GM18508 (cell line): ENCODE measurements around the gene ITPRIPL1.

Experiments used
- ATAC-seq: cut with Tn5 transposase; IDR thresholded peaks from one replicate; pipeline ENCODE4 v1.9.1; 2021; ENCODE audit warnings: moderate number of reproducible peaks; ENCODE audit not compliant: insufficient read depth, unreplicated experiment

ITPRIPL1 gene

DNA sequence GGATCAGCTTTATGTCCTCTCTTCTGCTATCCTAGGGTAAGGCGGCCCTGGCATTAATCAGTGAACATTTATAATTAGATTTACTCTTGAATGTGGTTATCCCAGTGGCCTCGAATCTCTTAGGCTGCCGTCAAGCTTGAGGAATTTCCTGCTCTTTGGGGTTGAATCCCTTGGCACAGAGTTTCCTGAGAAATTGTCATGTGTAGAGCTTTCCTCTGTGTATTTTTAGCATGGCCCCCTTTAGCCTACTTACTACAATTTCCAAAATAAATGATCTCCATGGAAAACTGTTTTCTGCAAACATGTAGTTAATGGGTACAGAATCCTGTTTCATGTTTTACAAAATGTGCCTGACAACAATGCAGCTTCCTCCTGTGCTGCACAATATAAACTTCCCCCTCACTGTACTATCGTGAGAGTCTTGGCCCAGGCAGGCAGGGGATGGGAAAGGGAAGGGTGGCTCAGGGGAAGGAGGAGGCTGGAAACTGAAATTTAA is 28.5 kb downstream of the ITPRIPL1 start:
- no peak for ATAC-seq

DNA sequence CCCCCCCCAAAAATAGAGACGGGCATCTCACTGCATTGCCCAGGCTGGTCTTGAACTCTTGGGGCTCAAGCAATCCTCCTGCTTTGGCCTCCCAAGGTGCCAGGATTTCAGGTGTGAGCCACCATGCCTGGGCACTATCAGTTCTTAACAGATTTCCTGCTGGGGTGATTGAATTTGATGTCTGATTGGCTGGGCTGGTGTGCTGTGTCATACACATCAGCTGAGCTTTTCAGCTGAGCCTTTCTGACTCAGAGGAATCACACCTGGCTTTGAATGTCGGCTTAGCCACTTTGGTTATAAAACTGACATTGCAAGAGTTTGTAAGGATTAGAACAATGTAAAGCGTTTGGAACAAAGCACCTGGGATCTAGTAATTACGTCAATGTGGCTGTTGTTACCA is 29.4 kb downstream of the ITPRIPL1 start:
- no peak for ATAC-seq

DNA sequence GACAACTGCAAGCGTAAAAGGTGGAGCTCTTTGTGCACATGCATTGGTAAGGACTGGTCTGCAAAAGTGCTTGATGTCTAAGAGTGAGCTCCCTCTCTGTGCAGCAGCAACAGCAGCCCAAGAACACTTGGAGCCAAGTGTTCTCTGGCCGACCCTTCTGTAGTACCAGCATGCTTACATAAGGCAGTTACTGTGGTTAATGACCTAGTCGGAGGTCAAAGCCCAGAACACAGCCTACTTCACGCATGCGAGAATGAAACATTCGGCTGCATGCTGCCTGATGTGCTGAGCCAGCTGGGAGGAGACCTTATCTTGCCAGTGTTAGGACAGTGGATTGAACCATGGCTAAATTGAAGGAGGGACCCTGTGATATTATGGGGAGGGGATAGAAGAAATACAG is 31.8 kb downstream of the ITPRIPL1 start:
- ATAC-seq: no peak

DNA sequence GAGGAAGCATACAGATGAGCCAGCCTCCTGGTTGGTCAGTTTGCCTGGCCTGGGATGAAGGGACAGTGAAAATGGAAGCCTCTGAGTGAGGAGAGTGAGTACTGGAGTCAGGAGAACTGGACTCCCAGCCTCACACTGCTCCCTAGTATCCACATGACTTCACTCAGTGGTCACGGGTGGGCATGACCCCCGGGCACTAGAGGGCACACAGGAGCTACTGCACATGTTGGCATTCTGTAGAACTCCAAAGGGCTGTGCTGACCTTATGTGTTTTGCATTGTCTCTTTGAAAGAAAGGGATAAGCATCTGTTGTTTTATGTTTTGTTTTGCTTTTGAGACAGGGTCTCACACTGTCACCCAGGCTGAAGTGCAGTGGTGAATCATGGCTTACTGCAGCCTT is 34.2 kb downstream of the ITPRIPL1 start:
- ATAC-seq: no peak

DNA sequence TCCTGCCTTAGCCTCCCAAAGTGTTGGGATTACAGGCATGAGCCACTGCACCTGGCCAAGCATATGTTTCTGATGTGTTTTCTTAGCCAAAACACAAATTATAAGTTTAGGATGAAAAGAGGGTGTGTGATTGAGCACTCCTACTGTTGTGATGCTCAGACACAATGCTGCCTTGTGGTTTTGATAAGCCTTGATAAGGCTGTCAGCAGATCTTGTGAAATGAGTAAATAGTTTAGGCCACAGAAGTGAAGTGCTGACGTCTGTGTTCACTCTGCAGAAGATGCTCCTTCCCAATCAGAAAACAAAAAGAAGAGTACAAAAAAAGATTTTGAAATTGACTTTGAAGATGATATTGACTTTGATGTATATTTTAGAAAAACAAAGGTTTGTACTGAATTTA is 34.7 kb downstream of the ITPRIPL1 start:
- ATAC-seq: no peak

DNA sequence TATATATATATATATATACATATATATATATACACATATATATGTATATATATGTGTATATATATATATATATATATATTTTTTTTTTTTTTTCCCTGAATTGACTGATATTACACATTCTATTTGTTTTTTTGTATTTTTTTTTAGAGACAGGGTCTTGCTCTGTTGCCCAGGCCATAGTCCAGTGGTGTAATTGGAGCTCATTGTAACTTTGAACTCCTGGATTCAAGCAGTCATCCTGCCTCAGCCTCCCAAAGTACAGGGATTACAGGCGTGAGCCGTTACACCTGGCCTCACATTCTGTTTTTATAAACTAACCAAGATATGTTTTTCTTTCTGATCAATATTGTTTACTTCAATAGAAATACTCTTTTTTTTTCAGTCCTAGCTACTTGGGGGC is 36.6 kb downstream of the ITPRIPL1 start:
- ATAC-seq: no peak

DNA sequence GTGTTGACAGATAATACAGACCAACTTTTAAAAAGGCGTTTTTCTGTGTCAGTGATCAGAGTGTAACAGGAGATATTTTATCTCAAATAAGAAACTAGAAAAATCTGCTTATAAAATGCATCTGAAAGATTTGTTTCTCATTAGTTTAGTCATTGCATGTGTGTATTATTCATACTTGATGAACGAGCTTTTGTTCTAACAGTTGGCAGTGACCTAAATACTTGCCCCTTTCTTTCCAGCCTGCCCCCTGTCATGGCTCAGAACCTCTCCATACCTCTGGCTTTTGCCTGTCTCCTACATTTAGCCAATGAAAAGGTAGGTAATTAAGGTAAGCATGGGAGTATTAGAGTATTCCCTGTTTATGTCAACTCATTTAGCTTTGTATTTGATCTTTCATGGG is 44.1 kb downstream of the ITPRIPL1 start:
- ATAC-seq: no peak

DNA sequence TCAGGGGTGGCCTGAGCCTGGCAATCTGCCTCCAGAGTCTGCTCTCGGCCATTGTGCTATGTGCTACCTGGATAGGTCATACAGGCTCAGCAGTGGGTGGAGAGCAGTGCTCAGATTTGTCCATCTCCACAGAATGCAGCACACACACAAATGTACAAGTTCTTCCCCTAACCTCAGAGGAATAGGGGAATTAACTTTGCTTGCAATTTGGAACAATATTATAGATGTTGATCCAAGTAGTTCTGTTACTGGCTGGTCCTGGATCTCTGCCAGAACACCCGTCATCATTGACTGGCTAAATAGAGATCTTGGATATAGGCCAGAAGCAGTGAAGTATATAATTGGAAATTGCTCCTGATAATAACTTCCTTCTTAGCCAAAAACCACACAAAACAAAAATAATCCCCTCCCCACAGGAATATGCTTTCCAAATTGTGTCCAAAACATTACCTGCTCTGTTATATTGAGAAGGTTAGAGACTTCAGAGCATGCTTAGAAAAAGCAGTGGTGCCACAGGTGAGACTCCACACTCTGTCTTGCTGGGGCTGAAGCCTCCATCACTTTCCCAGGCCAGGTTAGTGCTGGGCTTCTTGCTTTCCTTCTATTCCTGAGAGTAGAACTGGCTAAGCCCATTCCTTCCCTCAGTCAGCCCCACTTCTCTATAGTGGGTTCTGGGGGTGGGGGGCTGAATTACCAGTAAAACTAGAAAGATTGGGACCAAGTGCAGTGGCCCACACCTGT is 49.3 kb downstream of the ITPRIPL1 start:
- no peak for ATAC-seq
